Measurements from ENCODE around the gene MTR. TPM values are rescaled to one million over a fixed set of nuclear protein-coding genes. Genes with fewer than 3 reads are reported as not detected.

The MTR gene
- polyA plus RNA-seq, 2 donors = 2.4 to 3.6 TPM

GRCh38 chr1:236920286-236920894 lies 125.3 kb downstream of the MTR start:
- Histone ChIP-seq H3K27ac (ENCODE audit: low read depth in 2 of 2, low read length in 1 of 2) (no peak overlapping the region), H3K27me3 (ENCODE audit: control insufficient read depth in 1 of 2, insufficient read depth in 2 of 2, low read length in 2 of 2) (no peaks in the 10 kb centered on the region), H3K4me1 (ENCODE audit: control insufficient read depth in 2 of 2, insufficient read depth in 2 of 2, low read length in 1 of 2) (no peaks in the 10 kb centered on the region), H3K4me3 (ENCODE audit: low read depth in 1 of 2, low read length in 2 of 2) (no peak overlapping the region), H3K36me3 (ENCODE audit: control insufficient read depth in 2 of 2, insufficient read depth in 2 of 2, low read length in 1 of 2) (no peaks in the 10 kb centered on the region), H3K9me3 (ENCODE audit: control insufficient read depth in 2 of 2, insufficient read depth in 1 of 2, low read depth in 1 of 2, low read length in 1 of 2) (no peaks in the 10 kb centered on the region)
- WGBS, 2 donors = 68 to 82% methylated on average over 3 of the region's 3 CpGs

DNA sequence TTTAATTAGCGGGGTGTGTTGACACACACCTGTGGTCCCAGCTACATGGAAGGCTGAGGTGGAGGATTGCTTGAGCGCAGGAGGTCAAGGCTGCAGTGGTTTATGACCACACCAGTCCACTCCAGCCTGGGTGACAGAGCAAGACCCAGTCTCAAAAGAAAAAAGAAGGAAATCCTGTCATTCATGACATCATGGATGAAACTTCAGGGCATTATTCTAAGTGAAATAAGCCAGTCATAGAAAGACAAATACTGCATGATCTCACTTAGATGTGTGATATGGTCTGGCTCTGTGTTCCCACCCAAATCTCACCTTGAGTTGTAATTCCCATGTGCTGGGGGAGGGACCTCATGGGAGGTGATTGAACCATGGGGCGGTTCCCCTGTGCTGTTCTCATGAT lies 126.5 kb downstream of the MTR start:
- WGBS, 2 donors = 93 to 99% methylated on average over 3 of the region's 3 CpGs
- no peaks in the 10 kb centered on the region for H3K4me1 ChIP-seq (ENCODE audit: control insufficient read depth in 2 of 2, insufficient read depth in 2 of 2, low read length in 1 of 2)

GRCh38 chr1:236922190-236922589 lies 127.1 kb downstream of the MTR start:
- no peak overlapping the region for H3K4me3 ChIP-seq (ENCODE audit: low read depth in 1 of 2, low read length in 2 of 2)
- 87 to 88% methylated on average over 2 of the region's 2 CpGs for WGBS, 2 donors
- H3K27ac ChIP-seq (ENCODE audit: low read depth in 2 of 2, low read length in 1 of 2) = no peak overlapping the region
- H3K36me3 ChIP-seq (ENCODE audit: control insufficient read depth in 2 of 2, insufficient read depth in 2 of 2, low read length in 1 of 2) = no peaks in the 10 kb centered on the region
- H3K4me1 ChIP-seq (ENCODE audit: control insufficient read depth in 2 of 2, insufficient read depth in 2 of 2, low read length in 1 of 2) = no peaks in the 10 kb centered on the region
- H3K27me3 ChIP-seq (ENCODE audit: control insufficient read depth in 1 of 2, insufficient read depth in 2 of 2, low read length in 2 of 2) = no peaks in the 10 kb centered on the region
- H3K9me3 ChIP-seq (ENCODE audit: control insufficient read depth in 2 of 2, insufficient read depth in 1 of 2, low read depth in 1 of 2, low read length in 1 of 2) = no peaks in the 10 kb centered on the region

More for the DNA sequence above, 126.5 kb downstream of the MTR start:
- no peaks in the 10 kb centered on the region for H3K9me3 ChIP-seq (ENCODE audit: control insufficient read depth in 2 of 2, insufficient read depth in 1 of 2, low read depth in 1 of 2, low read length in 1 of 2)
- H3K4me3 ChIP-seq (ENCODE audit: low read depth in 1 of 2, low read length in 2 of 2) = no peak overlapping the region
- no peaks in the 10 kb centered on the region for H3K36me3 ChIP-seq (ENCODE audit: control insufficient read depth in 2 of 2, insufficient read depth in 2 of 2, low read length in 1 of 2)
- H3K27me3 ChIP-seq (ENCODE audit: control insufficient read depth in 1 of 2, insufficient read depth in 2 of 2, low read length in 2 of 2) = no peaks in the 10 kb centered on the region
- H3K27ac ChIP-seq (ENCODE audit: low read depth in 2 of 2, low read length in 1 of 2) = no peak overlapping the region

DNA sequence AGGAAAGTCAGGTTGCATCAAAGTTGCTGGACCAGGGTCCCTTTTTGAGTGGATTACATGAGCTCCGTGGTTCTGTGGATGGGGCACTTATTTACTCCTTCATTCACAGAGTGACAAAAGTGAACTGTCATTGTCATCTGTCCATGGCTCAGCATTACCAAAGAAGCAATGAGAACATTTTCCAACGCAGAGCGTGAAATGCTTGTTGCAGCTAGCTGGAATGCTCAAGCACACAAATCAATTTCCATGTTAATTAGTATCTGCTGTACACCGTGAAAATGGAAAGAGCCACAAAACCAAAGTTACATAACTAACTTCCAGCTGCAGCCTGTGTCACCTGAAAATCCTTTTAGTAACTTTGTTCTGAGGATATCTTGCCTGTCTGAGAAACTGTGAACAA lies 130.3 kb downstream of the MTR start:
- Histone ChIP-seq H3K27me3 (ENCODE audit: control insufficient read depth in 1 of 2, insufficient read depth in 2 of 2, low read length in 2 of 2) (no peaks in the 10 kb centered on the region), H3K36me3 (ENCODE audit: control insufficient read depth in 2 of 2, insufficient read depth in 2 of 2, low read length in 1 of 2) (no peaks in the 10 kb centered on the region), H3K27ac (ENCODE audit: low read depth in 2 of 2, low read length in 1 of 2) (no peak overlapping the region), H3K9me3 (ENCODE audit: control insufficient read depth in 2 of 2, insufficient read depth in 1 of 2, low read depth in 1 of 2, low read length in 1 of 2) (peaks cover 0 to under 1% of the 10 kb centered on the region in 2 donors), H3K4me3 (ENCODE audit: low read depth in 1 of 2, low read length in 2 of 2) (no peak overlapping the region), H3K4me1 (ENCODE audit: control insufficient read depth in 2 of 2, insufficient read depth in 2 of 2, low read length in 1 of 2) (no peaks in the 10 kb centered on the region)
- whole genome bisulfite sequencing, 2 donors = 75 to 82% methylated on average over 4 of the region's 4 CpGs

DNA sequence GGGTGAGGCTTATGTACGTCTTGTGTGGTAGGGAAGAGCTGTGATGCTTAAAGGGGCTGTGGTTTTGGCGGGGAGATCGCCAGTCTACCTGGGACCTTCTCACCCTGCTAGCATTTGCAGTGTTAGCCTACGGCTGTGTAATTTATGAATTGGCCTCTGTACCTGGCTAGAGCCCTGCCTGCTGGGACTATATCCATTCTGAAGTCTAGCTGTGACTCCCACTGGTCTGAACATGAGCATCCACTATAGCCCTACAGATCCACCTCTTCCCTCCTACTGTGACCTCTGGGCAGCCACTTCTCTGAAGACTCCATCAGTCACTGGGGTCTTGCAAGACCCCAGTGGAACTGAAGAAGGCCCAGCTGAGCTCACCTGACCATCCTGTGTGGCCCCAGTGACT lies 135.4 kb downstream of the MTR start:
- 86 to 89% methylated on average over 4 of the region's 4 CpGs for WGBS, 2 donors
- Histone ChIP-seq H3K9me3 (ENCODE audit: control insufficient read depth in 2 of 2, insufficient read depth in 1 of 2, low read depth in 1 of 2, low read length in 1 of 2) (peaks cover 0 to 4% of the 10 kb centered on the region in 2 donors), H3K4me1 (ENCODE audit: control insufficient read depth in 2 of 2, insufficient read depth in 2 of 2, low read length in 1 of 2) (no peaks in the 10 kb centered on the region), H3K4me3 (ENCODE audit: low read depth in 1 of 2, low read length in 2 of 2) (no peak overlapping the region), H3K36me3 (ENCODE audit: control insufficient read depth in 2 of 2, insufficient read depth in 2 of 2, low read length in 1 of 2) (no peaks in the 10 kb centered on the region), H3K27ac (ENCODE audit: low read depth in 2 of 2, low read length in 1 of 2) (no peak overlapping the region), H3K27me3 (ENCODE audit: control insufficient read depth in 1 of 2, insufficient read depth in 2 of 2, low read length in 2 of 2) (no peaks in the 10 kb centered on the region)

- H3K4me1 ChIP-seq (ENCODE audit: control insufficient read depth in 2 of 2, insufficient read depth in 2 of 2, low read length in 1 of 2) = no peaks in the 10 kb centered on the region
- no peak overlapping the region for H3K4me3 ChIP-seq (ENCODE audit: low read depth in 1 of 2, low read length in 2 of 2)
- no peaks in the 10 kb centered on the region for H3K27me3 ChIP-seq (ENCODE audit: control insufficient read depth in 1 of 2, insufficient read depth in 2 of 2, low read length in 2 of 2)
- H3K36me3 ChIP-seq (ENCODE audit: control insufficient read depth in 2 of 2, insufficient read depth in 2 of 2, low read length in 1 of 2) = no peaks in the 10 kb centered on the region
- WGBS, 2 donors = 65 to 77% methylated on average over 5 of the region's 5 CpGs
- H3K9me3 ChIP-seq (ENCODE audit: control insufficient read depth in 2 of 2, insufficient read depth in 1 of 2, low read depth in 1 of 2, low read length in 1 of 2) = no peaks in the 10 kb centered on the region
- no peak overlapping the region for H3K27ac ChIP-seq (ENCODE audit: low read depth in 2 of 2, low read length in 1 of 2)
These were observed 143.7 kb downstream of the MTR start for GRCh38 chr1:236938760-236939159.

DNA sequence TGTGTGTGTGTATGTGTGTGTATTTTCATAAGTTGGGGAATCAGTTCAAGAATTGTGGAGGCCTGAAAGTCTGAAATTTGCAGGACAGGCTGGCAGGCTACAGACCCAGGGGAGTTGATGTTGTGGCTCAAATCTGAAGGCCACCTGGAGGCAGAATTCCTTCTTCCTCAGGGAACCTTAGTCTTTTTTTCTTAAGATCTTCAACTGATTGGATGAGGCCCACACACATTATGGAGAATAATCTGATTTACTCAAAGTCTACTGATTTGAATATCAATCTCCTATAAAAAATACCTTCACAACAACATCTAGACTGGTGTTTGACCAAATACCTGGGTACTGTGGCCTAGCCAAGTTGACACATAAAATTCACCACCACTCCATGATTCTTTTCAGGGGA lies 147.3 kb downstream of the MTR start:
- Histone ChIP-seq H3K27me3 (ENCODE audit: control insufficient read depth in 1 of 2, insufficient read depth in 2 of 2, low read length in 2 of 2) (no peaks in the 10 kb centered on the region), H3K4me1 (ENCODE audit: control insufficient read depth in 2 of 2, insufficient read depth in 2 of 2, low read length in 1 of 2) (no peaks in the 10 kb centered on the region), H3K4me3 (ENCODE audit: low read depth in 1 of 2, low read length in 2 of 2) (no peak overlapping the region), H3K9me3 (ENCODE audit: control insufficient read depth in 2 of 2, insufficient read depth in 1 of 2, low read depth in 1 of 2, low read length in 1 of 2) (no peaks in the 10 kb centered on the region), H3K36me3 (ENCODE audit: control insufficient read depth in 2 of 2, insufficient read depth in 2 of 2, low read length in 1 of 2) (no peaks in the 10 kb centered on the region), H3K27ac (ENCODE audit: low read depth in 2 of 2, low read length in 1 of 2) (no peak overlapping the region)

DNA sequence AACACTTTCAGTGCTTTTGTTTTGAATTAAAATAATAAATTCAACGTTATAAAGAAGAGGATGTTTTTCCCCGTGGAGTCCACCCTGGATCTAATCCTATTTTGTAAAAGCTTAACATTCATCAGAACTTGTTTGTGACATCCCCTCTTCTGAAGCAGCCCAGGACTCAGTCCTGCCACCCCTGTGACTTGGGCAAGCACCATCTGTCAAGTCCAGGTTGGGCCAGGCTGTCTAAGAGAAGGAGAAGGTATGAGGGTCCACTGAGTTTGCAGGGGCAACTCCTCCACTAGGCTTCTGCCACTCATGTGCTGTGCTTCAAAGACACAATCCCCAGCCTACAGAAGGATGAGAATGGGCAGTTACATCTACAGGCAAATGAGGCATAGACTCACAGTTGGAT lies 149.5 kb downstream of the MTR start:
- WGBS, 2 donors = 76 to 77% methylated on average over 2 of the region's 2 CpGs
- Histone ChIP-seq H3K36me3 (ENCODE audit: control insufficient read depth in 2 of 2, insufficient read depth in 2 of 2, low read length in 1 of 2) (no peaks in the 10 kb centered on the region), H3K4me3 (ENCODE audit: low read depth in 1 of 2, low read length in 2 of 2) (no peak overlapping the region), H3K4me1 (ENCODE audit: control insufficient read depth in 2 of 2, insufficient read depth in 2 of 2, low read length in 1 of 2) (no peaks in the 10 kb centered on the region), H3K9me3 (ENCODE audit: control insufficient read depth in 2 of 2, insufficient read depth in 1 of 2, low read depth in 1 of 2, low read length in 1 of 2) (no peaks in the 10 kb centered on the region), H3K27me3 (ENCODE audit: control insufficient read depth in 1 of 2, insufficient read depth in 2 of 2, low read length in 2 of 2) (no peaks in the 10 kb centered on the region), H3K27ac (ENCODE audit: low read depth in 2 of 2, low read length in 1 of 2) (no peak overlapping the region)

GRCh38 chr1:236945002-236945401 lies 149.9 kb downstream of the MTR start:
- Histone ChIP-seq H3K36me3 (ENCODE audit: control insufficient read depth in 2 of 2, insufficient read depth in 2 of 2, low read length in 1 of 2) (no peaks in the 10 kb centered on the region), H3K27me3 (ENCODE audit: control insufficient read depth in 1 of 2, insufficient read depth in 2 of 2, low read length in 2 of 2) (no peaks in the 10 kb centered on the region), H3K9me3 (ENCODE audit: control insufficient read depth in 2 of 2, insufficient read depth in 1 of 2, low read depth in 1 of 2, low read length in 1 of 2) (no peaks in the 10 kb centered on the region), H3K4me1 (ENCODE audit: control insufficient read depth in 2 of 2, insufficient read depth in 2 of 2, low read length in 1 of 2) (no peaks in the 10 kb centered on the region), H3K4me3 (ENCODE audit: low read depth in 1 of 2, low read length in 2 of 2) (no peak overlapping the region), H3K27ac (ENCODE audit: low read depth in 2 of 2, low read length in 1 of 2) (no peak overlapping the region)
- 88 to 92% methylated on average over 3 of the region's 3 CpGs for WGBS, 2 donors

GRCh38 chr1:236947794-236948193 lies 152.7 kb downstream of the MTR start:
- H3K9me3 ChIP-seq (ENCODE audit: control insufficient read depth in 2 of 2, insufficient read depth in 1 of 2, low read depth in 1 of 2, low read length in 1 of 2) = no peaks in the 10 kb centered on the region
- no peaks in the 10 kb centered on the region for H3K4me1 ChIP-seq (ENCODE audit: control insufficient read depth in 2 of 2, insufficient read depth in 2 of 2, low read length in 1 of 2)
- no peaks in the 10 kb centered on the region for H3K36me3 ChIP-seq (ENCODE audit: control insufficient read depth in 2 of 2, insufficient read depth in 2 of 2, low read length in 1 of 2)
- H3K4me3 ChIP-seq (ENCODE audit: low read depth in 1 of 2, low read length in 2 of 2) = no peak overlapping the region
- H3K27ac ChIP-seq (ENCODE audit: low read depth in 2 of 2, low read length in 1 of 2) = no peak overlapping the region
- 66 to 71% methylated on average over 8 of the region's 8 CpGs for WGBS, 2 donors
- H3K27me3 ChIP-seq (ENCODE audit: control insufficient read depth in 1 of 2, insufficient read depth in 2 of 2, low read length in 2 of 2) = no peaks in the 10 kb centered on the region

Measured in esophagus (tissue), 2 donors.